8988T (cell line): ENCODE results near the gene TMA7B.
"Not testable (repeated sequence)": the region's sequence is repeated elsewhere in the genome, so short reads cannot be mapped to it uniquely, and the experiment has no call there.

Source experiments
- DNase-seq: peaks from one replicate; pipeline ENCODE4 v3.0.0; 2011

The TMA7B gene

DNA sequence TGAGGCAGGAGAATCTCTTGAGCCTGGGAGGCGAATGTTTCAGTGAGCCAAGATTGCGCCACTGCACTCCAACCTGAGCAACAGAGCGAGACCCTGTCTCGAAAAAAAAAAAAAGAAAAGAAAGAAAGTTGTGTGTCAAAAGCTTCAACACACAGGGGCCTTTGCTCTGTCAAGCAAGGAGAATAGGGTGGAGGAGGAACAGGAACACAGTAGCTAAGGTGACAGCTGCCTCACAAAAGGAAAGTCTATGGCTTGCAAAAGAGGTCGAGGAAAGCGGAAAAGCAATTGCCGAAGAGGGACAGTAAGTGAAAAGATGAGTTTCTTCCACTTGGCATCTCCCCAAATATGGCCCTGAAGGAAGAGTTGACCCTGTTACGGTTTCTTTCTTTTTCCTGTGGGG, 26.5 kb upstream of the TMA7B start:
- DNase-seq: no peak

DNA sequence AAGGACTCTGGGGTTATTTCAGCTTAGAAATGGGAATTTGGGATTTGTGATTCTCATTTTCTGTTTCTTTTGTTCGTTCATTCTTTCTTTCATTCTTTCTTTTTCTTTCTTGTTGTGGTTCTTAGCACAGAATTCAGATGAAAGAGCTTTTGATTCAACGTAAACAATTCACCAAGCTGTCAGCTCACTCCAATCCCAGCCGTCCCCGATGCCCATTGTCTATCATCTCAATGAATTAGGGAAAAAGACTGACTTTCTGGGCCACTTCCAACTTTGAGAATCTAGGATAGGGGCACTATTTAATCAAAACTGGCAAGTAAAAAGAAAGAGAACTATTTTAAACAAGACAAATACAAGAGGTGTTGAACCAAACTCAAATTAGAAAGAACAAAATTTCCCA, 25.1 kb upstream of the TMA7B start:
- DNase-seq: no peak

DNA sequence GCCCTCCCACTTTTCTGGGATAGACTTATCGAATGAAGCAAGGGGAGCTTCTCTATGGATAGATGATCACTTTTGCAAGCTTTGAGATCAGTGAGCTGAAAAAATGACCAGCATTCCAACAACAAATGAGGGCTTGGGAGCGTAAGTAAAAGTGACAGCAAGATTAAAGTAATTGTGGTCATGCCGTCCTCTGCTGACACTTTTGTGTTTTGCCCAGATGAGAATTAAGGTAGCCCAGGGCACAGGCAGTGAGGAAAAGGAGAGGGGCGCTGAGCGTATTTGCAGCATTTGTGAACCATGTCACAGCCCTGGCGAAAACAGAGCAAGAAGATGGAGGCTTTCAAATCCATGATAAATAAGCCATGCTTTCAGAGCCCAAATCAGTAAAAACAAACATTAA, 24.6 kb upstream of the TMA7B start:
- DNase-seq: no peak

DNA sequence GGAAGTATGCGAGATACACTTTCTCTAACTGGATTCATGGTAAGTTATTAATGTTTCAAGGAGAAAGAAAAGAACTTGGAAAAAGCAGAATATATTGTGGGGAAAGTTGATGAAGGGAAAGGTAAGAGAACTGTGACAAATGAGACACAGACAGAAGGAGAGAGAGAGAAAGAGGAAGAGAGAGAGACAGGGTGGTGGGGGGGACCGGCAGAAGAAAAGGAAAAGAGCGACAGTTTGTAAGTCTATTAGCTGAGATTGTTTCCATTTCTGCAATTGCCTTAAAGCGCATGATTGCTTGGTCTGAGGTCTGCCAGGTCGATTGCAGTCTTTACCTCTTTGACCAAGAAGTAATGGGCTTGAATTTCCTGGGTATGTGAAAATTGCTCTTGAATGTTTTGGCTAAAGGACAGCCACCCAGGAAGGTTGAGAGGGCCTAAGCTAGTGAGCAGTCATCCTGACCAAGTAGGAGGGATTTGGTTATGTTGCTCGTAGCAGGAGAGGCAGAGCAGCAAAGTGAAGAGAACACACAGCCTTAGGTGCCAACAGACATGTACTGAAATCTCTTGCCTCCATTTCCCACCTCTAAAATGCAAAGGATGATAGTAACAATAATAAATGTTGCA, 23.6 kb upstream of the TMA7B start:
- DNase-seq: no peak

DNA sequence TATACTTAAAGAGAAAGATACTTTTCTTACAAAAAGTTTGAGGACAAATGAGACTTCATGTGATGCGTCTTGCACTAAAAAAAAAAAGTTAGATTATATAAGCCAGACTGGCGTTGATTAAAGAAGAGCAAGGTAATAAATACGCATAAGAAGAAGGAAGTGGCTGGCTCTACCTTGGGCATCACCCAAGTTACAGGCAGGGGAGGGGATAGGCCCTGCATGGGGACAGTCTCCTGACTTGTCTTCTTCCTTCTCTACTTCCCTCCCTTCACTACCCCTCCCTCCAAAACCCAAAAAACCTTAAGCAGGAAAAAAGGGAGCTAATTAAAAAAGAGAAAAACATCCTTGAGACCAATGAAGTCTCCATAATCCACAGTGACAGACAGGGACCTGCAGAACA, 22.3 kb upstream of the TMA7B start:
- no peak for DNase-seq

DNA sequence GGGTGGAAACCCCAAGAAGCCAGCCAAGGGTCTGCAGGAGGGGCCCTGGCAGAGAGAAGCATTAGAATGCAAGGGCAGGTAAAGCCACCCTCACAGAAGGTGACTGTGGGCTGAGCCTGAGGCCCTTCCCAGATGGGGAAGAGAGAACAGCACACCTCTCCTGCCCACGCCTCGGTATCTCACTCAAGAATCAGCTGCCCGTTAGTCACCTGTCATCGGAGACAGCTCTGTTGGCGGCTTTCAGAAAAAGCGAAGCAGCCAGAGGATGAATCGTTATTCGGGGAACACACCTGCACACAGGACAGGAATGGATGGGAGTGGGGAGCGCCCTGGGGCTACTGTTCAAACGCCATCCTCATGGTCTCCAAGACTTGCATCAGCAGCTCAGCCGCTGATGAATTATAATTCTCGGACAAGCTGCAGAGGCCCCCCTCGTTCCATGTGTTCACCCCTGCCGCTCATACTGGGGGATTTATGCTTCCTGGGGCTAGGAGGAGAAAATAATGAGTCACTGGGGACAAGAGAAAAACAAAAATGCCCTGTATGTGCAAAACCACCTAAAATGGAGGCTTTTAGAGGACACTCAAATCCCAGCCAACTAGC, 21.6 kb upstream of the TMA7B start:
- no peak for DNase-seq

DNA sequence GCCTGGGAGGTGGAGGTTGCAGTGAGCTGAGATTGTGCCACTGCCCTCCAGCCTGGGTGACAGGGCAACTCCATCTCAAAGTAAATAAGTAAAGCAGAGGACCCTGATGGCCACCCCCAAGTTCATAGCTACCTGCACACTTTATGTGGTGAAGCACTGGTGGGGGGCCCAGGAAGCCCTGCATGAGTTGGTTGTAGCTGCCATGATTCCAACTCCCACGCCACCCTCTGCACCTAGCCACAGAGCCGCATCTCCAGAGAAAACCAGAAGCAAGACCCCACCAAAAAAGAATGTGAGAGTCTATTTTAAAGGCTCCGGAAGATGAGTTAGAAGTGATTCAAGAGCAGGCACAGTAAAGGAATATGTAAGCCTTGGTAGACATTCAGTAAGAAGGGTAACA, 20.4 kb upstream of the TMA7B start:
- DNase-seq: no peak

DNA sequence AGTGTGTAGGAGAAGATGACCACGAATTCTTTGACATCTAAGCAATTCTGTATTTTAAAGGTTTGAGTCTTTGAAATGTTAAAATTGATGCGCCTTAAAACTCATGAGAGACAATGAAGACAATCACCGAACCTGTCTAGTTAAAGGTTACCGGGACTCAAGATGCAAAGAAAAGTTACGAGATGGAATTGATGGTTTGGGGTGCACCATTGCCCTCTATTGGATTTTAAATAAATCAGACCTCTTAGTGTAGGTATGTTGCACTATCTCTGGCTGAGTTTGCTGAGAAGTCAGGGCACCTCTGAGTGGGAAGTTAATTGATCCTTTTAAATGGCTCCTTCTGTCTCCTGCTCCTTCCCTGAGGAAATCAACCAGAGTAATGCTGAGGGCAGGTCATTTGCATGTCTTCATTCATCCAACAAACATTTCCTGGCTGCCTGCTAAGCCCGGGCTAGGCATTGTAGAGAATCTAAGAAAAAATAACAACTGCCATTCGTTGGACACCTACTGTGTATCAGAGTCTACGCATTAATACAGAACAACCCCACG, 19.4 kb upstream of the TMA7B start:
- no peak for DNase-seq

DNA sequence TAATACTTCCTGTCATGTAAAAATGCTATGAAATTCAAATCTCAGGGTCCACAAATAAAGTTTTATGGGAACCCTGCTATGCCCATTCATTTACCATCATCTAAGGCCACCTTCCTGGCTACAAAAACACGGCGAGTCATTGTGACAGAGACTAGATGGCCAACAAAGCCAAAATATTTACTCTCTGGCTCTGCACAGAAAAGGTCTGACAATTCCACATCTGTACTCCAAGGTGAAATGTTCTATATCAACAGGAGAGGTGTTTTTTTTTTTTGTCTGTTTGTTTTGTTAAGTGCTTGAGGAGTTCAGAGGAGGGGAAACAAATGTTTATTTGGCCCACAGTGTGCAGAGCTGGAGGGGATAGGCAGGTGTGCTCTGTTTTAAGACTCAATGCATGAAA, 18.6 kb upstream of the TMA7B start:
- DNase-seq: no peak

DNA sequence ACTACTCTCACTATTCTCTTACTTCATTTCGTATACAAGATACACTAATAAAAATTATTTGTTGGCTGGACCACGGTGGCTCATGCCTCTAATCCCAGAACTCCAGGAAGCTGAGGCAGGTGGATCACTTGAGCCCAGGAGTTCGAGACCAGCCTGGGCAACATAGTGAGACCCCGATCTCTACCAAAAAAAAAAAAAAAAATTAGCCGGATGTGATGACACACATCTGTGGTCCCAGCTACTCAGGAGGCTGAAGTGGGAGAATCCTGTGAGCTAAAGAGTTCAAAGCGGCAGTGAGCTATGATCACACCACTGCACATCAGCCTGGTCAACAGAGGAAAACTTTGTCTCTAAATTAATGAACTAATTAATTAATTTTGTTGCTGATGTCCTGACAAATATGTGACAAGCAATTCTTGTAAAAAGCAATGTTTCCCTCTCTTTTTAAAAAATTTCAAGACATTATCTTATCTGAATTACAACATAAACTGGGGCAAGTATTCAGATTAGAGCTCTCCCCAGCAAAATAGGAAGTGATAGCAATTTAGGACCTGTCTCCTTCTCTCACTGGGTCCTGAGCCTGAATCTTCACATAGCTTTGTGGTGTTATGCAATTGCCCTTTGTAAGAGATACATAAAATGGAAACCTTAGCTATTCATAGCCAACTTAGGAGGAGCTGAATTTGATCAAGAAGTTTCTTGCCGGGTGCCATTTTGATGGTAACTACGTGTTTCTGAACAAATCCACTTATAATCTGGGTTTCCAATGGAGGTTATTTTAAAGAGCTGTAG, 17.6 kb upstream of the TMA7B start:
- no peak for DNase-seq

DNA sequence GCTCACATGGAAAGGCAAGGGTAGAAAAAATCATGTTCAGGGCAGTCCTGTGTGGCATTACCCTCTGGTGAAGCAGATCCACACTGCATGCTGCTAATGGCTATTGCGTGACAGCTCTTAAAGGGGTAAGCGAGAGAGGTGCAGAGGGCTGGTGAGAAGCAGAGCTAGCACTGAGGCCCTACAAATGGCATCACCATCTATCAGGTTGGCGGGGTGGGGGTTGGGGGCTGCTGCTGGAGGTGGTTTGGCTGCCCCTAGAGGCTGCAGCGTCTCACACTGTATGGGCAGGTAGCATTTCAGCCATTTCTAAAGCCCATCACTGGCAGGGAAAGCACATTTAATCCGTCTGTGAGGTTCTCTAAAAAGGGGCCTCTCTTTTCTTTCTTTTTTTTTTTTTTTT, 16.9 kb upstream of the TMA7B start:
- DNase-seq: no peak

DNA sequence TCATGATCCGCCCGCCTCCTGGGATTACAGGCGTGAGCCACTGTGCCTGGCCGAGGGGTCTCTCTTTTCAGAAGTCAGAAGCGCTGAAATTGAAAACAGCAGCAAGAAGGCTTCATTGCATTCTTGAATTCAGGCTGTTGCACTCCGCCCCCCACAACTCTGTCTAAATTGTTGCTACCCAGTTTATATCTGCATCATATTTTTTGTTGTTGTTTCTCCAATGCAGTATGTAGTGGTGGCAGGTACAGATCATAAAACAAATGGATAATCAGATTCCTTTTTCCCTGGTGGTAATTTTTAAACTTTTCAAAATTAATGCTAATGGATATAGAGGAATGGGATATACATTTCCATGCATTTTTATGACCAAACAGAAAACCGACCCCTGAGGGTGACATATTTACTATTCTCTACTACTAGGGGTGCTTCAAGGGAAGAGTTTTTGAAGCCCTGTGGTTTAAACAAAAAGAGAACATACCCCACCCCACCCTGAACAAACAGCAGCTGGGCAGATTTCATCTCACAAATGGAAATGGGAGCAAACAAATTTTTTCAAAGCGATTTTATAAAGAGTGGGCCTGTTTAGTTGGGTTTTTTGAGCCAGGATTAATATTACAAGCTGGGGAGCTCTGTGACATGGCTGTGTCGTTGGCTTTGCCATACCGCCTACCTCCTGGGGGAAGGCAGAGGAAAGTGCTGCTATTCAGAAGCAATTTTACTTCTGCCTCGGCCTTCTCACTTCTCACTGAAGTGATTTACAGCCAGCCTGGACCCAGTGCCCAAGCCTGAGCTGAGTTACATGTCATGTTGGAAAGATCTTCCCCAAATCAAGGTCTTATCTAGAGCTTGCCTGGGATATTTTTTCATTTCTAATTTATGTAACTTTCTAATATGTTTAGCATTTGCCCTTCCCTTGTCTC, 16.0 kb upstream of the TMA7B start:
- no peak for DNase-seq

DNA sequence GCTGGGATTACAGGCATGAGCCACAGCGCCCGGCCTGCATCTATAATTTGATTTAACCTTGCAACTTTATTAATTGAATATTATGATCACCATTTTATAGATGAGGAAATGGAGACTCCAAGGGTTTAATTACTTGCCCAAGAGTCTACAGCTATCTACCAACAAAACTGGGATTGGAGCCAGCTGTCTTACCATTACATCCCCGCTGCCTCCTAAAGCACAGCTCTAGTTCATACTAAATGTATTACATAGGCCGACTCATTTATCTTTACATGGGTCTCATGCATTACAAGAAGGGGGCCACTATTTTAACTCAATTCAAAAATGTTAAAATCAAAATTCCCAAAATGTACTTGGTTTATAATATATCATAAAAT, 14.1 kb upstream of the TMA7B start:
- DNase-seq: no peak

DNA sequence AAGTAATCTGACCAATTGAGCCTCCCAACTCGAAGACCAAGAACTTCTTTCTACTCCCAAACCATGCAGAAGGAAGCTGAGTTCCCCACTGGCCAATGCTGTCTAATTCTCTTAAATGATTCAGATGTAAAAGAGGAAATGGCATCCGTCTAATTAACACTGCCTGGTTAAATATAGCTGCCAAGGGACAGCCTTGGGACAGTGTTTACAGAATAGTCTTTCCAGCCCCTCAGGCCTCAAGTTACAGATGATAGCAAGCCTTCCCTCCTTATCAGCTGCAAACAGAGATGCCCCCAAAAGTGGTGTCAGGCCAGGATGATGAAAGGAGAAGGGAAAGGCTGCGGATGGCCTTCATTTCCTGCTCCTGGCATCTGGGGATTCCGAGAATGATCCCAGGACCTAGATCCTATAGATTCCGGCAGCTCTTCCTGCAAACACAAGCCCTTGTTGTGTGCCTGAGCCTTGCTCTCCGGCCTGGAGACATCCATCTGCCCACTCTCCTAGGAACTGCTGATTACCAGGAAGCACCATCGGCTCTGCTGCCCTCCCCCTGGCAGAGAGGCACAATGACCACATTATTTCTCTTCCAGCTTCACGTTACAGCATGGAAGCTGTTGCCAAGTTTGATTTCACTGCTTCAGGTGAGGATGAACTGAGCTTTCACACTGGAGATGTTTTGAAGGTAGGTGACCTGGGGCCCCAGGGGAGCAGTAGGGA, 13.5 kb upstream of the TMA7B start:
- DNase-seq: no peak

DNA sequence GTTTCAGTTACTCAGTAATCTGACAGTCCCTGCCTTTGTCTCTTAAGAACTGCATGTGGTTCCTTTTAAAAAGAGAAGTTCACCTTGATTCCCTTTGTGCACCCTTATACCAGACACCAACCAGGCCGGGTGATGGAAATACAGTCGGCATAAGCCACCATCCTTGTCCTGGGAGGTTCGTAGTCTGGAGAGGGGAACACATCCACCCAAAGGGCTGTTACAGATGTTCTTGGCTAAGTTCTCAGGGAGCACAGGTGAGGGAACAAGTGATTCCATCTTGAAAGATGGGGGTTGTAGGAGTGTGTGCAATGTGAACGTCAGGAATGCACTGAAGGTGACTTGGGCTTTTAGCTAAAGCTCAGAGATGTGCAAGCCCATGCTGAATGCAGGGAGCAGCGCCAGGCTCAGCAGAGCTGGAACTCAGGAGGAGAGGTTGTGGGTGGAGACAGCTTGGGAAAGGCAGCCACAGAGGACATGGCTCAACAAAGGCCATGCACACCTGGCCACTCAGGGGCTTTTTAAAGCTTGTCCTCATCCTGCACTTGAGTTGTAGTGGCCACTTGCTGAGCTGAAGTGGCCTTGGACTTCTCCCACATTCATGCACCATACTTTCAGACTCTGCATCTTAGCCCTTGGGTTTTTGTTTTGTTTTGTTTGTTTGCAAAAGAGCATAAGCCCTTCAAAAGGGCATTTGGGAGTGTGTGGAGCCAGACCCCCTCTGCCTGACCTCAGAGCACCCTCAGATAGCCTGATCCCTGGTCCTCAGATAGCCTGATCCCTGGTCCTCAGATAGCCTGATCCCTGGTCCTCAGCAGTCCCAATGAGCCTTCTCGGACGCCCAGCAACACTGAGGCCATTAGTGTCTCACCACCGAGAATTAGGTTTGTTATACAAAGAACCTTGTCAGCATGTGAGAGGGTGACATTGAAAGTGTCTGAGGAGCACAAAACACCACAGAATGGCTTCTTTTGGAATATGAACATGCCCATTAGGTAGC, 12.7 kb upstream of the TMA7B start:
- no peak for DNase-seq

DNA sequence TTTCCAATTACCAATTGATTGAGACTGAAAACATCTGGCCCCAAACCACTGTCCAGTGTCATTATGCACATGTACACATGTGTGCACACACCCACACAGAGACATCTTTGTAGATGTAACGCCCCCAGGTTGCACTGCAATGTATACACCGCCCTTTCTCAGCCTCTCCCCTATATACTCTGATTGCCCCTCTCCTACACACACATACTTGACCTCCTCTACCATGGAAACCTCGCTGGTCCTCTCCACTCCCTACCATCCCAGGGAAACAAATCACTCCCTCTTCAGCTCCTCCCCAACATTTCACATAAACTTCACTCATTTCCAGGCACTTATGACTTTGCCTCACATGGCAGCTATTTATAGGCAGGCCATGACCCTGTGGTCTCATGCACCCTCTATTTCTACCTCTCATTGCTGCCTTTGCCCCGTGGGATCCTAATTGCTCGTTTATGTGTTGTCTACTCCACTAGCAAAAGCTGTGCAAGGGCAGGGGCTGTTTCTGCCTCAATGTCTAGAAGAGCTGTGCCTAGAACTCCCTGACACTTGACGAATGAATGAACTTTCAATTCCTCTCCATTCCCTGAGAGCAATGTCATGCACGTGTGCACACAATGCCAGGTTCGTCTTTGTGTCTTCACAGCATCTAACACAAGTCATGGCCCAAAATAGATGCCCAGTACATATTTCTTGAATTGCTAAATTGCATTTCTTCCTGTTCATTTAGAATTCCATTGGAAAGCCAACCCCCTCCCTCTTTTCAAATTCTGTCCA, 10.0 kb upstream of the TMA7B start:
- no peak for DNase-seq

DNA sequence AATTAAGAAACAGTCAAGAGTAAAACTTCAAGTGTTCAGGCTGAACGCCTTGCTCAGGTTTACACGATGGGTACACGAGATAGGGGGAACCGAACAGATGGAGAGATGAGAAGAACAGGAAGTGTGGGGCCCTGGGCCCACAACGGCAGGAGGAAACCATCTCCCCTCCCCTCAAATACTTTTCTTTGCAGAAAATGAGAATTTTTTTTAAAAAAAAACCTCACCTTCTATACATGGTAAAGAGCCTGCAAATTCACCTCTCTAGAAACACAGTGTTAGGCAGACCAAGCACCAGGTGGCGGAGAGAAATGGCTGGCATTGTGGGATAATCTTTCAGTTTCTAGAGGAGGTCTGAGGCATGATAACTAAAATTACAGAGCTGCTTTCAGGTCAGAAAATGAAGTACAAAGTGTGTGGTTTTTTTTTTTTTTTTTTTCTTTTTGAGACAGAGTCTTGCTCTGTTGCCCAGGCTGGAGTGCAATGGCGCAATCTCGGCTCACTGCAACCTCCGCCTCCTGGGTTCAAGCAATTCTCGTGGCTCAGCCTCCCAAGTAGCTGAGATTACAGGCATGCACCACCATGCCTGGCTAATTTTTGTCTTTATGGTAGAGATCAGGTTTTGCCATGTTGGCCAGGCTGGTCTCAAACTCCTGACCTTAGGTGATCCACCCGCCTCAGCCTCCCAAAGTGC, 8.4 kb upstream of the TMA7B start:
- not testable (repeated sequence) for DNase-seq

DNA sequence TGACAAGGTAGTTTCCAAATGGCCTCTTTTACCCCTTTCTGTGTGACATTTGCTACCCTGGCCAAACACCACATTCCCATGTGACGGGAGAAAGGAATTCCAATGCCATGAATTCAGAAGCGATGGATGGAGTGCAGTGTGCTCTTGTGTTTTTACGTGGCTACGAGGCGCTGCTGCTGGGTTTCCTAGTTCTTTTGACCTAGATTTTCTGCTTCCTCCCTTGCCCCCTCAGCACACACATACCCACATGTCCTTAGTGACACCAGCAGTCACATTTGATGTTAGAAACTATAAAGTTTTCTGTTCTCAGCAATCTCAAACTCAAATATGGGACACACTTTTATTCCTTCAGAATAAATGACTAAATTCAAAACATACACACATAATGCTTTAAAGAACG, 7.8 kb upstream of the TMA7B start:
- DNase-seq: no peak

DNA sequence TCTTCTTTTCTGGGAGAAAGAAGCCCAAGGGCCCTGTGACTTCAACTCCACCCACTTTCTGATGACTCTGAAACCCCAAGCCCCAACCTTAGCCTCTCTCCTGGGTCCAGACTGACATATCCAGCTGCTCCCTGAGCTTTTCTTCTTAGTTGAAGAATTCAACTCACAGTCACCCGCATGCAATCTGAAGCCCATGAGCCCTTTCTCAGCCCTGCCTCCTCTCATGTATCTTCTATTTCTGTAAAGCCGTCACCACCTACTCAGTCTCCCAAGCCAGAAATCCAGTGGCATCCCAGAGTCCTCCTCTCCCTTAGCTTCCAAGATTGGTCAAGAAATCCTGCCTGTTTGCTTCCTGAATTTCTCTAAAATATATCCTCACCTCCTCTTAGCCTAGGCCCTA, 7.1 kb upstream of the TMA7B start:
- DNase-seq: no peak

DNA sequence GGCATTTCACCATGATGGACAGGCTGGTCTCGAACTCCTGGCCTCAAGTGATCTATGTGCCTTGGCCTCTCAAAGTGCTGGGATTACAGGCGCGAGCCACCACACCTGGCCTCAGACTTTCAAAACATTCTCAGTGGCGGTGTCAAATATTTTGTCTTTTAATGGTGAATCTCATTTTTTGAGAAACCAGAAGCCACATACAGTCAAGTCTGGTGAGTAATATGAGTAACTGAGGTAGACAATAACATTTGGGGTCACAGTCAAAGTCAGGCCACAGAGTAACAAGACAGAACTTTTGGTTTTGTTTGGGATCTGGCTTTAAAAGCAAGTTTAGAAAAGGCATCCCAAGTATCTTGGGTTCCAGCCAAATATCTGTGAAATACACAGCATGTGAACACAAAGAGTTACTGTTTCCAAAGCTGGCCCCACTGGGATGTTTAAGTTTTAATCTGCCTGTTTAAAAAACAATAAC, 5.6 kb upstream of the TMA7B start:
- no peak for DNase-seq
